NCI-H2029 treated with DMSO at 0.1 percent for 48 hours (cell line): Measurements from ENCODE around the gene LZTS2.

Experiments
- DNase-seq: peaks from one replicate; lab custom pipeline; 2025; lab: John Stamatoyannopoulos, UW

LZTS2 gene

GRCh38 chr10:100998991-100999741 lies 442 bp upstream of the LZTS2 start:
- no peak for DNase-seq

GRCh38 chr10:101000127-101000914 lies 713 bp downstream of the LZTS2 start:
- DNase-seq: no peak

GRCh38 chr10:101000915-101001658 lies 1.5 kb downstream of the LZTS2 start:
- no peak for DNase-seq

GRCh38 chr10:101001659-101002035 lies 2.0 kb downstream of the LZTS2 start:
- no peak for DNase-seq

- DNase-seq: no peak
Observed at GRCh38 chr10:101002456-101002855, 2.8 kb downstream of the LZTS2 start.

GRCh38 chr10:101003639-101004206 lies 4.1 kb downstream of the LZTS2 start:
- DNase-seq: no peak

GRCh38 chr10:101005361-101005760 lies 5.8 kb downstream of the LZTS2 start:
- DNase-seq: no peak

GRCh38 chr10:101005869-101006567 lies 6.4 kb downstream of the LZTS2 start:
- no peak for DNase-seq

GRCh38 chr10:101006593-101007098 lies 7.0 kb downstream of the LZTS2 start:
- no peak for DNase-seq

GRCh38 chr10:101007099-101007711 lies 7.6 kb downstream of the LZTS2 start:
- no peak for DNase-seq

GRCh38 chr10:101007915-101008822 lies 8.6 kb downstream of the LZTS2 start:
- no peak for DNase-seq

GRCh38 chr10:101008823-101009423 lies 9.3 kb downstream of the LZTS2 start:
- DNase-seq: no peak

GRCh38 chr10:101010329-101010728 lies 10.7 kb downstream of the LZTS2 start:
- no peak for DNase-seq

- no peak for DNase-seq
Observed at GRCh38 chr10:101011517-101012423, 12.2 kb downstream of the LZTS2 start.

- no peak for DNase-seq
Observed at GRCh38 chr10:101012525-101013364, 13.1 kb downstream of the LZTS2 start.

GRCh38 chr10:101013365-101013825 lies 13.8 kb downstream of the LZTS2 start:
- no peak for DNase-seq

- no peak for DNase-seq
Observed at GRCh38 chr10:101014230-101014884, 14.7 kb downstream of the LZTS2 start.
